Globus pallidus (tissue), 1 donor: Measurements from ENCODE around the gene LARGE1.

Experiments
- DNase-seq: peaks from one replicate; pipeline ENCODE4 v3.0.0-alpha.2; 2015; ENCODE audit warnings: low spot score

The LARGE1 gene

DNA sequence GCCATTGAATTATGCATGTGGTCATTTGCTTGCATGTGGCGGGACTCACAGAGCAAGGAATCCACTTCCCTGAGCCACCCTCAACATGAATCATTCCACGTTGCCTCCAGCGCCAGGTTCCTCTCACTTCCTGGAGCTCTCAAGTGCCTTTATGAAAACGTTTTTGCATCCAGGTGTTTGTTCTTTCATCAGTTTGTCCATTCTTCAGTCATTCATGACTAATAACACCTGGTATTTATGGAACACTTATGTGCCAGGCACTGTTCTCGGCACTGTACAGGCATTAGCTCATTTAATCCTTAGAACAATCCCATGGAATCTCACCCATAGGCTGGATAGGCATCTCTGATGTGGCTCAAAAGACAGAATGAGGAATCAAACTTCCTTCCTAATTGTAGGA lies 606.0 kb downstream of the LARGE1 start:
- no peak for DNase-seq

DNA sequence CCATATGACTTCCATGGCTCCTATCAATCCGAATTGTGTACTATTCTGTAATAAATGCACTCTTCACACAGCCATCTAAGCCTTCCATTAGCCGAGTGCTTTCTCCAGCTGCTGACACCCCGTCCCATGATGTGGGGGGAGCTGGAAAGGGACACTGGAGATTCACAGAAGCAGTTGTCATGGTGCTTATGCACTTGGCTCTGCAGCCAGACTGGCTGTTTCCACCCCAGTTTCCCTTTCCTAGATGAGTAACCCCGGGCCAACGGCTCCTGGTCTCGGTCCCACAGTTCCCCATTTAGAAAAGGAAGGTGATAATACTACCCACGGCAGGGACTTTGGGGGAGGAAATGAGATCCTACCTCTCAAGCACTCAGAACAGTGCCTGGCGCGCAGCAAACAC lies 617.2 kb downstream of the LARGE1 start:
- peak; percentile 16 for DNase-seq

- no peak for DNase-seq
Measured at GRCh38 chr22:33302549-33302948, 617.7 kb downstream of the LARGE1 start.

- DNase-seq, result peak; percentile 79
Measured at GRCh38 chr22:33302049-33302545, 618.2 kb downstream of the LARGE1 start.

GRCh38 chr22:33300165-33300564 lies 620.1 kb downstream of the LARGE1 start:
- DNase-seq, result no peak

- DNase-seq, result no peak
Measured at GRCh38 chr22:33299245-33299956, 620.9 kb downstream of the LARGE1 start.

- no peak for DNase-seq
Measured at GRCh38 chr22:33296941-33297340, 623.3 kb downstream of the LARGE1 start.

DNA sequence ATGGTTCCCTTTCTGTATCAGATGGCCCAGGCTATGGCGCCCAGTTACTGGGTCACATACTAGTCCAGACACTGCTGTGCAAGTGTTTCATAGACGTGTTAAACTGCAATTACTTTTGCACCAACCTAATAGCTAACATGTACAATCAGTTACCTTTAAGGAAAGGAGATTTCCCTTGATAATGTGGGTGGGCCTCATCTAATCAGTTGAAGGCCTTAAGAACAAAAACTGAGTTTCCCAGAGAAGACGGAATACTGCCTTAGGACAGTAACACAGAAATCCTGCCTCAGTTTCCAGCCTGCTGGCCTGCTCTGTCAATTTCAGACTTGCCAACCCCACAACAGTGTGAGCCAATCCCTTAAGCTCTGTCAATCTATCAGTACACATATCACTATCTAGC lies 632.2 kb downstream of the LARGE1 start:
- DNase-seq, result no peak

DNA sequence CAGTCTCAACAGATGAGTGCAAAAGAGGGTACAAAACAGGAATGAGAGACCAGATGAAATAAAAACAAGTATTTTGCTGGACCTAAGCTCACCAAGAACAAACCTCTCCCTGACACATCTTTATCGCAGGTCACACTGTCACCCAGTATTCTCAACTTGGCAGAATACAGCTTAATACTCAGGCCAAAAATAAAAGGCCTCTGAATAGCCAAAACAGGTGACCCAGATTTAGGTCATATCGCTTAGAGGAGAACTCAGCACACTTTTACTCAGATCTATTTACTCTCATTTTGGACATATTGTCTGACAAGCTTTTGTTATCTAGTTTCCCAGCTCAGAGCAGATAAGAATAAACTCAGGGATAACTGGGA lies 645.2 kb downstream of the LARGE1 start:
- no peak for DNase-seq

DNA sequence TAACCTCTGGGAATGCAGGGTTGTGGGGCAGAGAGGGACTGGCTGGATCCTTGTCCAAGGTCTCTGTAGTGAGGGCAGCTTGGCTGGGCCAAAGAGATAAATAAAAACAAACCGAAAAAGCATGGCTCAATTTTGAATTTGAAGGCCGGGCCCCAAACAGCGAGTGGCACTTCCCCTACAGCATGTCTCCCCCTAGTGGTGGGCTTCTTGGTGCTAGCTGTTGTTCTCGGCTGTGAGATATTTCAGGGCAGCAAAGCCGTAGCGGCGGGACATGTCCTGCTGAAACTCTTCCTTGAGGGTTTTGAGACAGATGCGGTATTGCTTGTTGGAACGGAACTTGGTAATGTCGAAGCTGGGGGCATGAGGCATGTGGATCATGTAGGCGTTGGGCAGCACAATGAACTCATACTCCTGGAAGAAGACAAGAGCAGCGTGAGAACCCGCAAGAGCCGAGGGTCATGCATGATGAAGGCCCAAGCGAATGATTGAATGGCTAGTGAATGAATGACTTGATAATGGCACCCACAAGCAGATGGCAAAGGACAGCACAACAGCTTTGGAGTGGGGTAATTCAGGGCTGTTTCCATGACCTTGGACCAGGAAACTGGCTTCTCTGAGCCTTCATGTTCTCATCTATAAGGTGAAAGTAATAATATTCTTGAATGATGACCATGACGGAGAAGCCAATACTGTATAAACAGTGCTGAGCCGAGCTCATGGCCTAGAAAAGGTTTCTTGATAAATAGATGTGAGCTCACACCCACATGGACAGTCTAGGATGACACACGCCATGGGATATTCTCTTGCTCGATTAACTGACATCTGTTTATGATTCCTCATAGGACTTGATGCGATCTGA lies 645.8 kb downstream of the LARGE1 start:
- no peak for DNase-seq

- no peak for DNase-seq
Measured at GRCh38 chr22:33272871-33273270, 647.4 kb downstream of the LARGE1 start.

- no peak for DNase-seq
Measured at GRCh38 chr22:33272180-33272579, 648.1 kb downstream of the LARGE1 start.

DNA sequence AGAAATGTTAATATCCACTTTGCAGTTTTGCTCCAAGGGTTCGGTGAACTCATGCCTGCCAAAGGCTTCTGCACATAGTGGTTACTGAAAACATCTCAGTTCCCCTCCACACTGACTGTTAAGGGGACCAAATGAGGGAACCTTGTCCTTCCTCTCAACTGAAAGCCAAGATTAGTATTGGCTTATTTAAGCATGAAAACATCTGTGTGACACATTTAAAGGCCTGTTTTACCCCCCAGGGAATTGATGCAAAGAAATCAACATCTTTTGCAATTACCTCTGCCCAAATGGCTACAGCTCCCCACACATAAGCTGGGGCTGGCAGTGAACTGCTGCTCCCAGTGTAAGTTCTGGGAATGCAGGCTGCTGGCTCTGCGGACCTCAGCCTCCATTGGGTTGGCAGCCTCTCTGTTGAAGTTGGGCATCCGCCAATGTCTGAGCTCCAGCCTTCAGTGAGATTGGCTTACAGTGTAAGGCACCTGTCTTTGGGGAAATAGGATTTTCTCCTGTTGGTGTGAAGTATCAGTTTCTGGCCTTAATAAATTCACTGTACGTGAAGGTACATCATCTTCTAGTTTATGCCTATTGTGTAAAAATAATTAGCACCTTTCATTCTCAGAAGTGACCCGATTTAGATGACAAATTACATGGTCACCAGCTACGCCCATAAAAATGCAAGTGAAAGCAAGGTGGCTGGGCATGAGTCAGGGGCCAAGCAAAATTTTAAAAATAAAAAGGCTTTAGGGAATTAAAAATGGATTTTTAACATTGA lies 648.7 kb downstream of the LARGE1 start:
- DNase-seq, result peak; percentile 35

DNA sequence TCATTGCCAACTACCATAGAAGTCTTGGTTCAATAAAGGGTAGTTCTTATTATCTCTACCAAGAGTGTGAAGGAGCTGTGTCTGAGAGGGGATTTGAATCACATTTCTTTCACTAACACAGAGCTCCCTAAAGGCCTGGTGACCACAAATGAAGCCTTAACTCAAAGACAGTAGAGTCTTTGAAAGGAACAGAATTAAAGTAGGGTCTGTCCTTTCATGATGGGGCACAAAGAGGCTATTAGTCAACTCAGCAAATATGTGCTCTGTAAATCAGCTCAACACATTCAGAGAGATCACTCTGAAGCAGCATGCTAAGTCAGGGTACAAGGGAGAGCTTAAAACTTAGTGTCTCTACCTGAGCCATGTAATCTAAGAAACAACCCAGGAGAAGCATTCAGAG lies 649.7 kb downstream of the LARGE1 start:
- peak; percentile 26 for DNase-seq

DNA sequence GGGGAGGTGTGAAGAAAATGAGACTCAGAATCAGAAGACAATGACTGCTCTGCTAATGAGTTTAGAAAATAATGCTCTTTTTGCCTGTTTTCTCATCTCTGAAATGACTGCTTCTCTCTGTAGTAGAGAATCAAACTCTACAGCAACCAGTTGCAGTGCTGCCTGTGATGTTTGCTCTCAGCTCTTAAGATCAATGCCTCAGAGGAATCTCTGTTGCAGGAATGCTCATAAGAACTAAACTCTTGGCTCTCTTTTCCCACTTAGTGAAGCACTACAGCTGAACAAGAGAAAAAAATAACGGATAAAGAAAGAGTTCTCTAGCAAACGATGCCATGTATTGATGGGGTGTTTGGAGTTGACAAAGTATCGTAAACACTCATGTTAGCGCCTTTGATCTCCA lies 658.6 kb downstream of the LARGE1 start:
- no peak for DNase-seq

DNA sequence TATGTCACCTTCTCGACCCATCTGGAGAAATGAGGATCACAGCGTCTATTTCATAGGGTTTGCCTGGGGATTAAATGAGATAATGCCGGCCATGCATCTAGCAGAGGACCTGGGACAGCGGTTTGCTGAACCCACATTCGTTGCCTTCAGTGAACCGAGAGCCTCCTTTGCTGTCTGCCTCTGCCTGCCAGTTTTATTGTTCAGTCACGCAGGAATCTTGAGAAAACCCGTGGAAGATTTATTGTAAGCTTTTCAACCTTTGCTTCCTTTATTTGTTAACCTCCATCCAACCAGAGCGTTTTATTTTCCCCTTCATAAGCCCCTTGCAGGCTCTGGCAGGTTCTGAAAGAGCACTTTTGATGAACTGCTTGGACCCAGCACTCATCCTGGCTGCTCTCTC lies 659.8 kb downstream of the LARGE1 start:
- no peak for DNase-seq

GRCh38 chr22:33255791-33256190 lies 664.5 kb downstream of the LARGE1 start:
- no peak for DNase-seq

GRCh38 chr22:33248948-33249347 lies 671.3 kb downstream of the LARGE1 start:
- DNase-seq, result no peak

GRCh38 chr22:33247758-33248157 lies 672.5 kb downstream of the LARGE1 start:
- DNase-seq, result no peak

DNA sequence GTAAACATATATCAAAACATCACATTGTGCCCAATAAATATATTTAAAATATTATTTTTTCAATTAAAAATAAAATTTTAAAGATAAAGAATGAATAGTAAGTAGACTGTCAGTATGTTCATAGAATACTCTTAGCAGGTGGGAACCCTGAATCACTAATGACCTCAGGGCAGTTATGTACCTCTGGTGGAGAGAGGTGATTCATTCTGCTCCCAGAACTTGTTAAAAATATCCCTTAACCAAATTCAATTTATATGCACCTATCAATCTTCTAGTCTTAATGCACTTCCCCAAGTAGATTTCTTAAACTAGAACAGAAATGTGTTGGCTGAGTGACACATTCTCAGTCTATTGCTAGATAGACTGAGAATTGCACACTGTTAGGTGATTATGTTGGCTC lies 678.2 kb downstream of the LARGE1 start:
- DNase-seq, result no peak

- no peak for DNase-seq
Measured at GRCh38 chr22:33240888-33241475, 679.3 kb downstream of the LARGE1 start.

DNA sequence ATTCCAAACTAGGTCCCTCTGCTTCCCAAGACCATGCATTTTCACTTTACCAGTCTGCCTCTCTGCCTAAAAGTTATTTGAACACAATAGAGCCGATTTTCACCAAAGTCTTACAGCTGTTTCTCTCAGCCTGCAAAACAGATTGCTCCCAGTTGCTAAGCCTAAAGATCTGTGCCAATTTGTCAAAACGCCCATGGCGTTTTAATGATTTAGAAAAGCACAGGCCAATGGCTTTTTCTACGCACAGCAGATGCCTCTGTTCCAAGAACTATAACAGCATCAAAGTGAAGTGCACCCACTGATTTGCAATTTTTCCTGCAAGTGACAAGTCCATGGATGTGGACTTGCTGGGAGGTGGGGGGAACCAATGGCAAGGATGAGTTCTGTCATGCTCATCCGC lies 688.2 kb downstream of the LARGE1 start:
- DNase-seq, result no peak
